Skeletal muscle tissue (tissue), 4 donors: ENCODE results near the gene CD46. TPM values are rescaled to one million over a fixed set of nuclear protein-coding genes. Genes with fewer than 3 reads are reported as not detected.
A peak's percentile ranks its signal among the peaks of the same experiment; 100 is the strongest.
"Not testable (repeated sequence)": the region's sequence is repeated elsewhere in the genome, so short reads cannot be mapped to it uniquely, and the experiment has no call there.

Experiments used
- H3K27ac ChIP-seq: one replicate; pipeline ENCODE4 v1.7.0; 2013; ENCODE audit warnings: mild to moderate bottlenecking, low read depth, low read length, inconsistent platforms
- H3K27me3 ChIP-seq, 3 donors: one replicate each; pipeline ENCODE4 v1.7.0; 2013; ENCODE audit warnings: low read length in 3 of 3; ENCODE audit not compliant: control insufficient read depth in 3 of 3, insufficient read depth in 3 of 3
- H3K36me3 ChIP-seq, 3 donors: one replicate each; pipeline ENCODE4 v1.7.0; 2013; ENCODE audit warnings: low read length in 3 of 3; ENCODE audit not compliant: control insufficient read depth in 3 of 3, insufficient read depth in 3 of 3
- H3K4me1 ChIP-seq, 3 donors: one replicate each; pipeline ENCODE4 v1.7.0; 2013; ENCODE audit warnings: low read length in 3 of 3, mild to moderate bottlenecking in 3 of 3; ENCODE audit not compliant: control insufficient read depth in 3 of 3, insufficient read depth in 3 of 3
- H3K4me3 ChIP-seq, 3 donors: one replicate each; pipeline ENCODE4 v1.7.0; 2013; ENCODE audit warnings: low read length in 3 of 3
- H3K9ac ChIP-seq, 3 donors: one replicate each; pipeline ENCODE4 v1.7.0; 2013; ENCODE audit warnings: low read length in 3 of 3, mild to moderate bottlenecking in 3 of 3, moderate library complexity in 2 of 3, low read depth in 1 of 3
- H3K9me3 ChIP-seq, 3 donors: one replicate each; pipeline ENCODE4 v1.7.0; 2013; ENCODE audit warnings: low read length in 3 of 3; ENCODE audit not compliant: control insufficient read depth in 3 of 3
- total RNA-seq: library from RNA; depleted of rRNA; stranded (reverse); fragments of >200 nt; gene quantifications from one replicate; pipeline ENCODE4 v1.2.3, GENCODE V29; 2014
- donor health status: Osteomylitis.

CD46 gene
- total RNA-seq, 1 donor from 2014 or later = 53.8 TPM

DNA sequence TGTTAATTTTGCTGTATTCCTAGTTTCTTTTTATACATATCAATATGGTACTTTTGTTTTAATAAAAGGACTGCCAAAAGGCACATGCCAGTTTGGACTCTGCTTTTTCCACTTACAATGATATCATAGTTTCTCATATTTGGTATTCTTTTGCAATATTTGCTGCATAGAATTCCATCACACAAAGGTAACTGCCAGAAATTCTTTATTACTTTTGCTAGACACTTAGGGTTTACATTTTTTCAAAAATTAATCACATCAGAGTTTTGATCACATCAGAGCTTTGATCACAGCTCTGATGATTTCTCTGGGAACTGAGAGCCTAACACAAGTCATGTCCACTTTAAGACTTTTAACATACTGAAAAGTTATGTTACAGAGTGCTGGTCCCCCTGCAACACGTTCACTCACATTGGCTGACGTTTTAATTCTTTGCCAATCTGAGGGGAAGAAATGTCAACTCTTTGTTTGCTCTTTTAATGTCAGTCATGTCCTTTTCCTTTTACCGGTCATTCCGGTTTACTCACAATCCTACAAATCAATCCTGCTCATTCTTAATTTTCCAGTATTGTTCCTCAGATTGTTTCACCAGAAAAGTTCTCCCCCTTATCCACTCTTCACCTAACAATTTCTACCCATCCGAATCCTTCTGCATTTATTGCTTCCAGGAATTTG is 1.1 kb upstream of the CD46 start:
- Histone ChIP-seq H3K36me3 (no peaks in the 10 kb centered on the region), H3K9ac (peak overlapping the region; percentile 73 to 92 (median 81)), H3K27ac (peak overlapping the region; percentile 83), H3K9me3 (no peaks in the 10 kb centered on the region), H3K4me3 (peak overlapping the region; percentile 93 to 95 (median 94)), H3K27me3 (no peaks in the 10 kb centered on the region), H3K4me1 (peaks cover 25 to 39% (median 27%) of the 10 kb centered on the region in 3 donors)

DNA sequence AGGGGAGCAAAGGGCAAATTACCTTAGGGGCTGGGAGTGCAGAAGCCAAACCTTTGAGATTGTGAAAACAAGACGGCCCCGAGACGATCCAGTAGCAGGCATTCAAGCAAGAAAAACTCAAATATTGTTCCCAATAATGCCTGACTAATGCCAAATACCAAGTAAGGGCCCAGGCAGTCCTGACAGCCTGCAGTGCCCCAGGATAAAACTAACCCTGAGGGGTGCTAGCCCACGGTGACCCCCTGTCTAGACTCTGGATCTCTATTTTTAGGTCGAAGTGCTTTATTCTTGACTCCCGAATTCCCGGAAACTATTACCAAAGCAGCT is 428 bp upstream of the CD46 start:
- H3K36me3 ChIP-seq, H3K9me3 ChIP-seq, H3K27me3 ChIP-seq: not testable (repeated sequence)
- H3K27ac ChIP-seq = peak overlapping the region; percentile 83
- peaks cover 25 to 42% (median 30%) of the 10 kb centered on the region in 3 donors for H3K4me1 ChIP-seq
- H3K9ac ChIP-seq = peak overlapping the region; percentile 73 to 92 (median 81)
- H3K4me3 ChIP-seq = peak overlapping the region; percentile 93 to 95 (median 94)

DNA sequence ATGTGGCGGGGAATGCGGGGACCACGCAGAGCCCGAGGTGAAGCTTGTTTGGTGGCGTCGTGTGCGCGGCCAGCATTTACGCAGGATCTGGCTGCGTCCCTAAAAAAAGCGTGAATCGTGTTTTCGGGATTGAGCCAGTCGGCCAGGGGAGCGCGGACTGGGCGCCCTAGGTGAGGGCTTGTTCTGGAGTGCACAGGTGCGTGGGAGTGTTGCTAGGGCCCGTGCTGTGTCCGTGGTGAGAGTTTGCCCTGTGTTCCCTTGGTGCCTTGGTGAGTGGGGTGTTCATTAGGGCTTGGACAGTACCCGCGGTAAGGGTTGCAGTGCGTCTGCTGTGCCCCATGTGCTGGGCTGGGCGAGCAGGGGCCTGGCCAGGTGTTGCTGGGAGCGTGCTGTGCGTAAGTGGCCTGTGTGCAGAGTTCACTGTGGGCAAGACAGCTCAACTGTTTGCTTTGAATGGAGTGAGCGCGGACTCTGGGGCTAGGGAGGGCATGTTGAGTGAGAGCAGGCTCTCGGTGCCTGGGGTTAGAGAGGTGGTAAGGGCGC is 673 bp downstream of the CD46 start:
- Histone ChIP-seq H3K36me3 (peaks cover 0 to 1% (median 0%) of the 10 kb centered on the region in 3 donors), H3K4me3 (peak overlapping the region; percentile 93 to 95 (median 94)), H3K27ac (peak overlapping the region; percentile 83), H3K9ac (peak overlapping the region; percentile 87 to 92 (median 92)), H3K27me3 (no peaks in the 10 kb centered on the region), H3K4me1 (peaks cover 25 to 42% (median 30%) of the 10 kb centered on the region in 3 donors), H3K9me3 (no peaks in the 10 kb centered on the region)

DNA sequence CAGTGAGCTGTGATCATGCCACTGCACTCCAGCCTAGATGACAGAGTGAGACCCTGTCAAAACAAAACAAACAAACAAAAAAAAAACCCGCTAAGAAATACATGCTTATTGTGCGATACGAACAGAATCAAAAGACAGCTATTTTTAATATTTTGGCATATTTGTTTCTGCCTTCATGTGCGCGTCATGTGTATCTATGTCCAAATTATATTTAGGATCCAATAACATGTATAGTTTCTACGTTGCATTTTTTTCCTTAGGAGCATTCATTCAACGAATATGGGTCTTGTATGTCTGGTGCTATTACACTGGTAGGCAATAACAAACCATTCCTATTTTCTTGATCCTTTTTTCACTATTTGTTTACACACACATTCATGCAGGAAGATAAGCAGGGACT is 1.8 kb downstream of the CD46 start:
- H3K36me3 ChIP-seq = peaks cover 0 to 11% (median 0%) of the 10 kb centered on the region in 3 donors
- H3K27me3 ChIP-seq = no peaks in the 10 kb centered on the region
- H3K9me3 ChIP-seq = no peaks in the 10 kb centered on the region
- no peak overlapping the region for H3K4me3 ChIP-seq
- H3K4me1 ChIP-seq = peaks cover 25 to 42% (median 30%) of the 10 kb centered on the region in 3 donors
- peak overlapping the region in 1 of 3 donors; percentile 8 for H3K9ac ChIP-seq
- H3K27ac ChIP-seq = no peak overlapping the region

DNA sequence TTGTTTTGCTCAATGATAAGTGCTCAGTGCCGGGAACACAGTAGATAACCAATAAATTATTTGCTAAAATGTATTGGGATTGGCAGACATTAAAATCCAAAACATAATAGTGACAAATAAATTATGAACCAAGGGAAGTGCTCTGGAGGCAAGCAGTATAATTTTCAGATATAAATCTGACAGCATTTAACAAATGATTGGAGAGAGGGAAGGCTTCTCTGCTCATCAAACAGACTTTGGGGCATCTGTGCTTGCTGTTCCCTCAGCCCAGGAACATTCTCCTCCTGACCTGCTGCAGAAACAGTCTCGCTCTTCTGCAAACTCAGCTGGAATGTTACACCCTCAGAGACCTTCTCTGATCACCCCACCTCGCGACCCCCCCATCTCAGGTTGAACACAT is 2.2 kb downstream of the CD46 start:
- Histone ChIP-seq H3K4me3 (no peak overlapping the region), H3K9ac (no peak overlapping the region), H3K4me1 (peaks cover 25 to 42% (median 30%) of the 10 kb centered on the region in 3 donors), H3K27ac (no peak overlapping the region), H3K27me3 (no peaks in the 10 kb centered on the region), H3K9me3 (no peaks in the 10 kb centered on the region), H3K36me3 (peaks cover under 1 to 14% (median 1%) of the 10 kb centered on the region in 3 donors)

DNA sequence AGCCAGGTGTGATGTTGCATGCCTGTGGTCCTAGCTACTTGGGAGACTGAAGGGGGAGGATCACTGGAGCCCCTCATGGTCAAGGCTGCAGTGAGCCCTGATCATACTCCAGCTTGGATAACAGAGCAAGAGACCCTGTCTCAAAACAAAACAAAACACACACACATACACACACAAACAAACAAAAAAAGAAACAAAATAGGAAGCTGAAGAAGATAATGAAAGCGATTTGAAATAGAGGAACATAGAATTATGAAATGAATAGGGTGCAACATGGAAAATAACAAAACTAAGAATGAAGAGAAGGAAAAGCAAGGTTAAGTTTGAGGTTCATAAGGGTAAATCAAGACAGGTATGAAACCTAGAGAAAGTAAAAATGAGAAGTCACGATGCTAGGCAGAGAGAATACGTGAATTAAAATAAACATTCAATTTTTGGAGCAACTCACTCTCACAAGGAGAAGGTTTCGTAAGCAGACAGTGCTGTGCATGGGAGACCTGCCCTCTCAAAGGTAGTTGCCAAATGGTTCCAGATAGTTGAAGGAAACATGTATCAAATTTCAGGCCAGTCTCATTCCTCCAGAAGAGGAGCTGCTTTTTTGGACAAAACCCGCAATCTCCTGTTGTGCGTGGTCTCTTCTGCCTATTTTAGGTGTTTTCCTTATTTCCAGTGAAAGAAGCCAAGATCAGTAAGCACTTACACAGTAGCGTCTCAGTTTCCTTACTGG is 3.3 kb downstream of the CD46 start:
- H3K9ac ChIP-seq = no peak overlapping the region
- no peak overlapping the region for H3K27ac ChIP-seq
- H3K27me3 ChIP-seq = no peaks in the 10 kb centered on the region
- H3K4me1 ChIP-seq = peaks cover 25 to 42% (median 30%) of the 10 kb centered on the region in 3 donors
- no peak overlapping the region for H3K4me3 ChIP-seq
- peaks cover 3 to 20% (median 3%) of the 10 kb centered on the region in 3 donors for H3K36me3 ChIP-seq
- no peaks in the 10 kb centered on the region for H3K9me3 ChIP-seq

DNA sequence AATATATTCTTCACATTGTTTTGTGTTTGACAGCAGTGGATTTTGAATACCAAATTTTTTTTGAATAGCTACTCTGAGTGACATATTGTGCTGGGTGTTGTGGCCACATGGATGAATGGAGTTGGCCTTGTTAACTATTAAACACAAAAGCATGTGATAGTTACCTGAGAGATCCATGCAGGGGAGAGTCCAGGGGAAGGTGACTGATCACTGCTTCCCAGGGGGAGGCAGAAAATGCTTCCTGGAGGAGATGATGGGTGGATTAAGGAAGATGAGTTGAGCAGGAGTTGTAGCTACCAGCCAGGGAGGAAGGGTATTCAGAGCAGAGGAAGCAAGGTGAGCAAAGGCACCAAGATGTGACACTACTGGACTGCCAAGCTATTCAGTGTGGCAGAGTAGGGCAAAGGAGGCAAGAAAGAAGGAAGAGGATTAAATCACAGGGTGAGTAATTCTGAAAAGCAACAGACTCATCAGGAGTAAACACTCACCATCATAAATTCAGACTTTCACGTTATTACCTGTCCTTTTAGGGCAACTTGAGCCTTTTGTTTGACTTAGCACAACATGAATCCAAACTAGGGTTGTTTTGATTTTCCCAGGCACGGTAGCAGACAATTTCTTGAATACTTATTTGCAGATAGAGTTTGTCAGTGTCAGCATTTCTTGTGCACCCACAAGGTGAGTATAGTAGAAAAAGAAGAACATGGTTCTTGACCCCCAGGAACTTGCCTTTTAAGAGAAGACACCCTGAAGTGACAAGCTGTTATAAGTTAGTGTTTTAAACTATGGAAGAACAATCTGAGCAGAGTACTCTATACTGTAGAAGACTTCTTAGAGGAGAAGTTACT is 4.2 kb downstream of the CD46 start:
- Histone ChIP-seq H3K4me1 (peaks cover 21 to 39% (median 30%) of the 10 kb centered on the region in 3 donors), H3K9me3 (no peaks in the 10 kb centered on the region), H3K27me3 (no peaks in the 10 kb centered on the region), H3K4me3 (no peak overlapping the region), H3K36me3 (peaks cover 3 to 26% (median 8%) of the 10 kb centered on the region in 3 donors), H3K9ac (no peak overlapping the region), H3K27ac (no peak overlapping the region)

DNA sequence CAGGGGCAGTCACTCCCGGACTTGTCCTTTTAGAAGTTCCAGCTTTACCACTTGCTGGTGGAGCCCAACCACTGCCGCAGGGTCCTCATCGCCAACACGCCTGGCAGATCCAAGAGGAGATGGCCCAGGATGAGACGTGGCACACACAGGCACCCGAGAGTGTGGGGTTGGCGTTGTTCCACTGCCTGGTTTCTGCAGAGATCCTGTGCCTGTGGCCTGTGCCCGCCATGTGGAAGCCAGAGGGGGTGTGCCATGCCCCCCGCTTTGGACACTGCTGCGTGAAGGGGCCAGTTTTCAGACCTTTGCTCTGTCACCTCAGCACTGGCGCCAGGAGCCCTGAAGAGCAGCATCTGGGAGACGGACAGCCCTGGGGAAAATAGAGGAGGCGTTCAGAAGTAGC is 10.8 kb downstream of the CD46 start:
- H3K9ac ChIP-seq = no peak overlapping the region
- H3K27me3 ChIP-seq = no peaks in the 10 kb centered on the region
- peaks cover 16 to 59% (median 42%) of the 10 kb centered on the region in 3 donors for H3K36me3 ChIP-seq
- no peaks in the 10 kb centered on the region for H3K4me1 ChIP-seq
- no peaks in the 10 kb centered on the region for H3K9me3 ChIP-seq
- H3K4me3 ChIP-seq = no peak overlapping the region
- no peak overlapping the region for H3K27ac ChIP-seq

DNA sequence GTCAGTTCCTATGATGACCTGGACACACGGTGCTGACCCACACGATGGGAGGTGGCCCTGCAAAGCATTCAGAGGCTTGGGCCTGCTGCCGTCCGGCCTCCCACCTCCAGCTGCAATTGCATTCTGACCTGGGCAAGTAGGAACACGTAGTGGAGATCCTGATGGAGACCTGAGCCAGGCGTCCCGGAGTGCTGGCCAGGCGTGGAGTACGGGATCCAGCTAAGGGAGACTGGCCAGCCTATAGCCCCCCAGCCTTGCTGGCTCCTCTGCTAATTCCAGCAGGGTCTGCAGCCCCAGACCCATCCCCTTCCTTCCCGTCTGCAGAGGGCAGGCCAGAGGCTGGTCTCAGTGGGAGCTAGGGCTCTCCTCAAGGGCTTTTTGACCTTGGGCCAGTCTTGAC is 11.2 kb downstream of the CD46 start:
- Histone ChIP-seq H3K27ac (no peak overlapping the region), H3K9me3 (no peaks in the 10 kb centered on the region), H3K4me3 (no peak overlapping the region), H3K4me1 (no peaks in the 10 kb centered on the region), H3K9ac (no peak overlapping the region), H3K27me3 (no peaks in the 10 kb centered on the region), H3K36me3 (peaks cover 16 to 56% (median 42%) of the 10 kb centered on the region in 3 donors)
